SHP77 treated with DMSO at 0.1 percent for 48 hours (cell line): ENCODE data around the gene STX8.
"Not testable (repeated sequence)": the region's sequence is repeated elsewhere in the genome, so short reads cannot be mapped to it uniquely, and the experiment has no call there.

Experiments used
- DNase-seq: peaks from one replicate; lab custom pipeline; 2025; lab: John Stamatoyannopoulos, UW

Gene STX8

DNA sequence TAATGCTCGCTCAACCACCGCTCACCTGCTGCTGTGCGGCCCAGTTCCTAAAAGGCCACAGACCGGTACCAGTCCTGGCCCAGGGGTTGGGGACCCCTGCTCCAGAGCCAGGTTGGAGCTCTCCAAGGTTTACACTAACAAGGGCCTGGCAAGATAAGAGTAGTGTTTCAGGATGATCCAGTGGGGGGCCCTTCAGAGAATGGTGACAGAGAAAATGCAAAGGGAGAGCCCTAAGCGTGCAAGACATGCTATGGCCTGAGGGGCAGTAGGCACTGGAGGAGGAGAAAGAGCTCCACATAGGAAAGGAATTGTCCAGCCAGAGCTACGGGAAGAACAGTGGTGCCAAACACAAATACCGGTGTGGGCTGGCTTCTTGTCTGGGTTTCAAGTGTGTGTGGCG lies 233.4 kb downstream of the STX8 start:
- no peak for DNase-seq

DNA sequence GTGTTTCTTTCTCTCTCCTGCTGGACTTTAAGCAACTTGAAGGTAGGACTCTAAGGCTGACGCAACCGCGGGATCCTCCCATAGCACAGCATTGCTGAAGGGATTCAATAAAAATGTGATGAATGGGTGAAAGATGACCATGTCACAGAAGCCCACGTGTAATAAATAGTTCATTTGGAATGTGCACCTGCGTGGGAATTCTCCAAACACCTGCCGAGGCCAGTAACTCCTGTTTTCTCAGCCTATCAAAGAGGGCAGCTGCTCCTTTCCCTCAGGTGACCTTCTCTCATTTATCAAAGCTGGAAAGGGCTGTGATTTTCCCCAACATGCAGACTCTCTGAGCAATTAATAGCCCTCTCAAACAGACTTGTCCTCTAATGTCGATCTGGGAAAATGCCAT lies 235.7 kb downstream of the STX8 start:
- DNase-seq = no peak

- DNase-seq = not testable (repeated sequence)
Measured at GRCh38 chr17:9339482-9339881, 236.1 kb downstream of the STX8 start.

GRCh38 chr17:9336817-9337216 lies 238.8 kb downstream of the STX8 start:
- no peak for DNase-seq

GRCh38 chr17:9334536-9335446 lies 240.8 kb downstream of the STX8 start:
- no peak for DNase-seq

- no peak for DNase-seq
Measured at GRCh38 chr17:9332132-9332494, 243.5 kb downstream of the STX8 start.

- DNase-seq = no peak
Measured at GRCh38 chr17:9331279-9332131, 244.1 kb downstream of the STX8 start.

- no peak for DNase-seq
Measured at GRCh38 chr17:9330611-9331271, 244.9 kb downstream of the STX8 start.

- DNase-seq = no peak
Measured at GRCh38 chr17:9330141-9330540, 245.5 kb downstream of the STX8 start.

DNA sequence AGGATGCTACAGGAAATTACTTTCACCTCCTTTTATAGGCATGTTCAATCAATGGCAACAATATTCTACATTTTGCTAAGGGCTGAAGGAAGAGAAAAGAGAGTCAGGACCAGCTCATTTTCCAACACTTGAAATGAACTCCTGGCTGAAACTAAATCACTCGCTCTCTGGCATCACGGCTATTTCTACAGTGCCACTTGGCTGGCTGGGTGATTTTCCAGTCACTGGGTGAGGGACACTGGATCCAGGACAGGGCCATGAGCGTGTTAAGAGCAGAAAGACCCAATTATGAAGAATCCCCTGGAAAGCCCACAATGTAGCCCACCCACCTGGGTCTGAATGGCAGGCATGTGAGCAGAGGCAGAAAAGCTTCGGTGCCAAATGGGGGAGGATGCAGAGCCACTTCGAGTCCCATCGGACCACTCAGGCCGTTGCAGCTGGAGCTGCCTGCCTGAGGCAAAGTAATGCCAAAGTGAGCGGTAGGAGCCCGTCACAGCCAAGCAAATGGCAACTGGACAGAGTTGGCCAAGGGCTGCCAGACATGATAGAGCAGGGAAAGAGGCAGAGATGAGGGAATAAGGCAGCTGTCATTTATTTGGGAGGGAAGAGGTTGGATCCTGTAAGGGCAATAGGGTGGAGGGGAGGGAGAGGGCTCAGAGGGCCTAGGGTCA lies 246.2 kb downstream of the STX8 start:
- DNase-seq = no peak

GRCh38 chr17:9324864-9325263 lies 250.8 kb downstream of the STX8 start:
- no peak for DNase-seq

GRCh38 chr17:9322326-9322725 lies 253.3 kb downstream of the STX8 start:
- no peak for DNase-seq

DNA sequence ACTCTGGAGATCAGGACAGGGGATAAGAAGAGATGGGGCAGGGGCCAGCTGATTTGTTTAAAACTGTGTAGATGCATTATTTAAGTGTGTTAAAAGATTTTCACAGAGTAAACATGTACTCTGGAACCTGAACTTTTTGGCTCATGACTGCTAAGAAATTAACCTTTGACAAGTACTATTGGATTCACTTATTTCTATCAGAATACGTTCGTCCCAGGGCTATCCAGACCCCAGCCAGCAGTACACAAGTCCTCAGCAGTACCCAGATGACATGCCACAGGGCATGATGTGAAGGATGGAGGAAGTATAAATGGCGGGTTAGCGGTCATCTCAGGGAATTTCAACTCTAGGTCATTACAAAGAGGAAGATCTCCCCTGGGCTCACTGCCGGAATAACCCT lies 253.7 kb downstream of the STX8 start:
- DNase-seq = no peak

DNA sequence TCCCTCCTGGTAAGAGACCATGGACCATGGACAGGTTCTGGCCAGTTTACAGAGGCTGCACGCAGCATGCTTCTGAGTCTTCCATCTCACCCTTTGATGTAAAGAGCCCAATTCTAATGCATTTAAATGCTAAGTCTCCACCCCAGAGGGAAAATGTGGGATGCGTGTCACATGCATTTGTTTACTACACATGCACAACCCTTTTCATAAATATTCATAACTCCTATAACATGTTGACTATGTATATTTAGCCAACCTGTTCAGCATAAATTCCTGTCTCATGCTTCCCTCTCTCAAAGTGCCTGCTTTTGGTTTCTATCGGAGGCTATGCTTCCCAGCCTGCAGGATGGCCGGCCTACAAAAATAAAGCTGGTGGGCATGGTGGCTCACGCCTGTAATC lies 260.3 kb downstream of the STX8 start:
- DNase-seq = no peak

- no peak for DNase-seq
Measured at GRCh38 chr17:9313346-9313745, 262.3 kb downstream of the STX8 start.

DNA sequence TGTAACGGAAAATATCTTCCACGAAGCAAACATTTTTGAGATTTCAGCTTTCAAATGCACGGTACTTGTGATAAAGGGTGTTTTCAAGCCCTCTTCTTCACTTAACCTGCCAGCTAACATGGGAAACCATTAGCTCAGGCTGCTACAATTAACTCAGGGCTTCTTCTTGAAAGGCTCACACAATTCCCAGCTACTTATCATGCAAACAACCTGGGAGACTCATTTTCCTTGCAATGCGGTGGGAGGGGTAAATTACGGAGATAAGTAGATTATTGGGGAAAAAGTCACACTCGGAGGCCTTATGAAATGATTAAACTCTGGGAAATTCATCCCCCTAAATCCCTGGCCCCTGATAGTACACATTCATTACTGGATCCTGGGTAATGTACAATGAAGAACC lies 266.4 kb downstream of the STX8 start:
- DNase-seq = no peak

GRCh38 chr17:9308069-9308468 lies 267.6 kb downstream of the STX8 start:
- DNase-seq = no peak

DNA sequence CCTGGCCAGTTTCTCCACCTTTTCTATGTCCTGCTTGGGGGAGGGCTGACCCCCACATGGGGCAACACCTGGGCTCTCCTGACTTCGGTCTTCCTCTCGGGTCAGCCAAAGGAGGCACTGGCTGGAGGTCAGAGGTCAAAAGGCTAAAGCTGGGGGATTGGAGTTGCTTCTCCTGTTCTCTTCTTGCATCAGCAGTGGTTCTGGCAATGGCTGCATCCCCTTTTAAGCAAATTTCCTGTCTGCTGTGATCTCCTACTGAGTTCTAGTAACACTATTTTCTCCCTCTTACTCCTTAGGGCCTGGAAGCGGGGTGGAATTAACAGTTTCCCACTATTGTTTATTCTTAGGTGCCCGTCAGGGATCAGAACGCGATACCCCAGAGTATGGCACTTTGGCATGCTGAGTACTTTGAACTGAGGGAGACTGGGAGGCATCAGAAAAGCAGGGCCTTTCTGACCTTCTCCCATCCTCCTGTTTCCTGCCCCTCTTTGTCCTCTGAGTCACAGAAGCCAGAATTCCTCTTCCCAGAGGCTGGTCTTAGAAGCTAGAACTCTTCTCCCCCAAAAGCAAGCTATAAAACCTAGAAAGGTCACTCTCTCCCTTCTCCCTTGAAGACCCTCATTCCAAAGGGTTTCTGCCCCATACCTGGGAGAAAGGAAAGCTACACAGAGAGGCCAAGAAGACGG lies 268.2 kb downstream of the STX8 start:
- no peak for DNase-seq

DNA sequence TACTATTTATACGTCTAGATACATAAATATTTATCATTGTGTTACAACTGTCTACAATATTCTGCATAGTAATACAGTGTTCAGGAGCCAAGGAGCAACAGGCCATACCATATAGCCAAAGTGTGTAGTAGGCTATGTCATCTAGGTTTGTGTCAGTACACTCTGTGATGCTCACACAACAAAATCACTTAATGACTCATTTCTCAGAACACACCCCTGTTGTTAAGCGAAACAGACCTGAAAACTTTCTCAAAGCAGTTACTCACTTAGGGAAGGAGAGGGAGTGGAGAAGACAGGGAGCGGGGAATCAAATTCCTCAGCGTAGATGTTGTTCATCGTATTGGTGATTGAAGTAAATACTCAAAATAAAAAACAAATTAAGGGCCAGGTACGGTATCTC lies 269.5 kb downstream of the STX8 start:
- DNase-seq = no peak

- DNase-seq = no peak
Measured at GRCh38 chr17:9299695-9300094, 275.9 kb downstream of the STX8 start.

- no peak for DNase-seq
Measured at GRCh38 chr17:9298776-9299295, 276.8 kb downstream of the STX8 start.
